Esophagus squamous epithelium (tissue), 5 donors: ENCODE results near the gene AKR1C4. TPM values are rescaled to one million over a fixed set of nuclear protein-coding genes. Genes with fewer than 3 reads are reported as not detected.
"Not testable (repeated sequence)": the region's sequence is repeated elsewhere in the genome, so short reads cannot be mapped to it uniquely, and the experiment has no call there.

Source experiments
- DNase-seq: peaks from one replicate; lab custom pipeline; 2025; lab: John Stamatoyannopoulos, UW
- H3K27ac ChIP-seq, 4 donors: fragments of 200-600 bp; sonication (generic); one replicate each; pipeline ENCODE4 v1.5.1; 2016 to 2019; ENCODE audit warnings: mild to moderate bottlenecking in 1 of 4
- H3K27me3 ChIP-seq, 4 donors: fragments of 200-600 bp; sonication (generic); 1 replicate in 3 of 4; 2 replicates in 1 of 4; pipeline versions ENCODE4 v1.5.1 to v1.6.0; 2017 to 2021; ENCODE audit warnings: antibody characterized with exemption in 1 of 4
- H3K36me3 ChIP-seq, 3 donors: fragments of 200-600 bp; sonication (generic); one replicate each; pipeline ENCODE4 v1.5.1; 2016 to 2019
- H3K4me1 ChIP-seq, 3 donors: fragments of 200-600 bp; sonication (generic); one replicate each; pipeline ENCODE4 v1.5.1; 2017 to 2019
- H3K4me3 ChIP-seq, 4 donors: fragments of 200-600 bp; sonication (generic); 1 replicate in 3 of 4; 2 replicates in 1 of 4; pipeline ENCODE4 v1.5.1; 2016 to 2019; ENCODE audit warnings: mild to moderate bottlenecking in 2 of 4, moderate library complexity in 1 of 4
- H3K9me3 ChIP-seq, 3 donors: fragments of 200-600 bp; sonication (generic); one replicate each; pipeline ENCODE4 v1.5.1; 2016 to 2019
- CTCF ChIP-seq, 6 experiments: fragments of 450-650 bp in 4 of 6; fragments of 200-600 bp in 2 of 6; sonication (generic) in 2 of 6; IDR thresholded peaks; one replicate each; pipeline ENCODE4 v1.5.1; 2016 to 2019; ENCODE audit warnings: antibody characterized with exemption in 6 of 6, mild to moderate bottlenecking in 4 of 6, moderate library complexity in 4 of 6
- POLR2A ChIP-seq, 4 donors: fragments of 450-650 bp; IDR thresholded peaks; one replicate each; pipeline ENCODE4 v1.6.1; 2017; ENCODE audit warnings: antibody characterized with exemption in 4 of 4, mild to moderate bottlenecking in 4 of 4, moderate library complexity in 3 of 4
- WGBS, 2 donors: methylation state at CpG; one replicate each; pipeline ENCODE4 v1.1.5; 2018; 5-methylcytosine and 5-hydroxymethylcytosine counted together
- intact Hi-C: fragments of 100-400 bp; cut with DNase I; formaldehyde crosslinking; loops from one replicate; pipeline ENCODE4 v1.15.0; 2022
- total RNA-seq, 4 donors: library from RNA; depleted of rRNA; stranded (reverse); fragments of >200 nt; gene quantifications; one replicate each; pipeline ENCODE4 v1.1.0, GENCODE V29; 2016
- donor health status: DM: yes; HTN: yes; CAD: no.

The AKR1C4 gene
- total RNA-seq, 4 donors from 2014 or later = not detected

GRCh38 chr10:5206799-5207198 is 10.2 kb downstream of the AKR1C4 start:
- intact Hi-C loops = no loop called here
- Histone ChIP-seq H3K27ac (no peak overlapping the region), H3K4me3 (no peak overlapping the region), H3K36me3 (no peaks in the 10 kb centered on the region), H3K27me3 (peaks cover 0 to 11% (median 0%) of the 10 kb centered on the region in 4 donors), H3K9me3 (peaks cover 0 to 12% (median 10%) of the 10 kb centered on the region in 3 donors), H3K4me1 (no peaks in the 10 kb centered on the region)
- DNase-seq = no peak
- no peak for TF ChIP-seq CTCF (IDR thresholded peaks at IDR 0.05)
- TF ChIP-seq POLR2A (IDR thresholded peaks at IDR 0.05) = no peak
- WGBS, 2 donors = 67 to 70% methylated on average over 6 of the region's 6 CpGs

GRCh38 chr10:5209776-5210175 is 13.1 kb downstream of the AKR1C4 start:
- H3K9me3 ChIP-seq, intact Hi-C loops, H3K27ac ChIP-seq, H3K4me1 ChIP-seq, DNase-seq, H3K36me3 ChIP-seq, H3K4me3 ChIP-seq: not testable (repeated sequence)
- 92 to 100% methylated on average over 1 of the region's 1 CpG for WGBS, 2 donors
- peaks cover 0 to 11% (median 0%) of the 10 kb centered on the region in 4 donors for H3K27me3 ChIP-seq

GRCh38 chr10:5210261-5210660 is 13.6 kb downstream of the AKR1C4 start:
- not testable (repeated sequence) for DNase-seq
- WGBS, 2 donors = 86% methylated on average over 1 of the region's 1 CpG; no CpG with 5 or more reads in 1 of the 2 donors

DNA sequence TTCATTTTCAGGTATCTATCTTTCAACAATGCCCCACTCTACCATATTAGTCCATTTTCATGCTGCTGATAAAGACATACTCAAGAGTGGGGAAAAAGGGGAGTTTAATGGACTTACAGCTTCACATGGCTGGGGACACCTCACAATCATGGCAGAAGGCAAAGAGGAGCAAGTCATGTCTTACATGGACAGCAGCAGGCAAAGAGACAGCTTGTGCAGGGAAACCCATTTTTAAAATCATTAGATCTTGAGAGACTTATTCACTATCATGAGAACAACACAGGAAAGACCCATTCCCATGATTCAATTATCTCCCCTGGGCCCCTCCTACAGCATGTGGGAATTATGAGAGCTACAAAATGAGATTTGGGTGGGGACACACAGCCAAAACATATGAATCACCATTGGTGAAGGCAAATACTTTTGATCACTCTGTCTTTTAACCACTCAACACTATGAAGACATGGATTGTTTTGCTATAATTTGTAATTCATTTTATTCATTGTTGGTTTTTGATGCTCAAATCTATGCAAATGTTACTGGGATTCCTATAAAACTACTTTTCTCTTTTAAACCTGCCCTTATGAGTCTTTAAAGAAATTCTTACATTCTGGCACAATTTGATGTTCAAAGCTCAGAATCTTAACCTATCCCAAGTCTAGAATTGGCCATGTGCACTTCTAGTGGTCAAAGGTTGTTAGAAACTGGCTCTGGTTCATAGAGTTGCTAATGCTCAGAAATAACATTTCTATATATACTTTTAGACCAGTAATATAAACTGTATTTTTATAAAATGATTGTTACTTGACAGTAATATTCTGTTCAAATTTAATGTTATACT is 15.3 kb downstream of the AKR1C4 start:
- Histone ChIP-seq H3K4me1 (no peaks in the 10 kb centered on the region), H3K9me3 (no peaks in the 10 kb centered on the region), H3K4me3 (no peak overlapping the region), H3K27ac (no peak overlapping the region), H3K27me3 (no peaks in the 10 kb centered on the region), H3K36me3 (no peaks in the 10 kb centered on the region)
- intact Hi-C loops = no loop called here
- DNase-seq = no peak
- TF ChIP-seq POLR2A (IDR thresholded peaks at IDR 0.05) = no peak
- TF ChIP-seq CTCF (IDR thresholded peaks at IDR 0.05) = no peak

More at GRCh38 chr10:5210261-5210660, 13.6 kb downstream of the AKR1C4 start:
- intact Hi-C loops, H3K4me1 ChIP-seq, H3K27me3 ChIP-seq, H3K36me3 ChIP-seq, H3K4me3 ChIP-seq, H3K9me3 ChIP-seq, H3K27ac ChIP-seq: not testable (repeated sequence)

- TF ChIP-seq CTCF (IDR thresholded peaks at IDR 0.05) = no peak
- no peak for TF ChIP-seq POLR2A (IDR thresholded peaks at IDR 0.05)
- H3K36me3 ChIP-seq = no peaks in the 10 kb centered on the region
- H3K9me3 ChIP-seq = no peaks in the 10 kb centered on the region
- H3K27me3 ChIP-seq = no peaks in the 10 kb centered on the region
- H3K4me3 ChIP-seq = no peak overlapping the region
- H3K4me1 ChIP-seq = no peaks in the 10 kb centered on the region
- no peak overlapping the region for H3K27ac ChIP-seq
- intact Hi-C loops = no loop called here
- no peak for DNase-seq
- 40 to 50% methylated on average over 2 of the region's 2 CpGs for WGBS, 2 donors
These were observed 20.2 kb downstream of the AKR1C4 start for GRCh38 chr10:5216801-5217200.

DNA sequence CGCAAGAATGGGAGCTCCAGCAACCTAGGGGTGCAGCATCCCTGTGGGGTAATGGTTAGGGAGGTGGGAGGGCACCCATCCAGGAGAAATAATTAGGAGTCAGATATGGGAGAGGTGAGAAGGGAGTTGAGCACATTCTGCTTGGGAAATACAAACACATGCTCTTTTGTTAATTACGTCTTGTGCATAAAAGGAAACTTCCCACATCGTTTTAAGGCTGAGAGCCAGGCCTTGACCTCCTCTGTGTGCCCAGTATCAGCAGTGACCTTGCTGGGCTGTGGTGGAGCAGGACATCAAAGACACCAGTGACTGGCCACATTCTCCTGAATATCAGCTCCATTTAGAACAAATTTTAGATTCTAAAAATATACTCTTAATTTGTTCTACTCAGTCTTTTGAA is 22.6 kb downstream of the AKR1C4 start:
- peaks cover 0 to 6% (median 0%) of the 10 kb centered on the region in 3 donors for H3K9me3 ChIP-seq
- no peaks in the 10 kb centered on the region for H3K4me1 ChIP-seq
- DNase-seq = no peak
- intact Hi-C loops = no loop called here
- H3K27ac ChIP-seq = no peak overlapping the region
- no peaks in the 10 kb centered on the region for H3K27me3 ChIP-seq
- 65 to 69% methylated on average over 3 of the region's 3 CpGs for WGBS, 2 donors
- TF ChIP-seq POLR2A (IDR thresholded peaks at IDR 0.05) (no peak), CTCF (IDR thresholded peaks at IDR 0.05) (no peak)
- H3K36me3 ChIP-seq = no peaks in the 10 kb centered on the region
- no peak overlapping the region for H3K4me3 ChIP-seq

DNA sequence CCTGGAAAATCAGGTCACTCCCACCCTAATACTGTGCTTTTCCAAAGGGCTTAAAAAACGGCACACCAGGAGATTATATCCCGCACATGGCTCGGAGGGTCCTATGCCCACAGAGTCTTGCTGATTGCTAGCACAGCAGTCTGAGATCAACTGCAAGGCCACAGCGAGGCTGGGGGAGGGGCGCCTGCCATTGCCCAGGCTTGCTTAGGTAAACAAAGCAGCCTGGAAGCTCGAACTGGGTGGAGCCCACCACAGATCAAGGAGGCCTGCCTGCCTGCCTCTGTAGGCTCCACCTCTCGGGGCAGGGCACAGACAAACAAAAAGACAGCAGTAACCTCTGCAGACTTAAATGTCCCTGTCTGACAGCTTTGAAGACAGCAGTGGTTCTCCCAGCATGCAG is 26.3 kb downstream of the AKR1C4 start:
- H3K36me3 ChIP-seq, intact Hi-C loops, H3K4me3 ChIP-seq, DNase-seq, H3K4me1 ChIP-seq, H3K27ac ChIP-seq, H3K9me3 ChIP-seq, H3K27me3 ChIP-seq: not testable (repeated sequence)
- 80% methylated on average over 5 of the region's 7 CpGs; no CpG with 5 or more reads in 1 of the 2 donors for WGBS, 2 donors
